ENCODE data around the gene NEDD4.

GRCh38 chr15:55991802-55992768 is 1.3 kb downstream of the NEDD4 start:
- TF ChIP-seq, protein P1, sequence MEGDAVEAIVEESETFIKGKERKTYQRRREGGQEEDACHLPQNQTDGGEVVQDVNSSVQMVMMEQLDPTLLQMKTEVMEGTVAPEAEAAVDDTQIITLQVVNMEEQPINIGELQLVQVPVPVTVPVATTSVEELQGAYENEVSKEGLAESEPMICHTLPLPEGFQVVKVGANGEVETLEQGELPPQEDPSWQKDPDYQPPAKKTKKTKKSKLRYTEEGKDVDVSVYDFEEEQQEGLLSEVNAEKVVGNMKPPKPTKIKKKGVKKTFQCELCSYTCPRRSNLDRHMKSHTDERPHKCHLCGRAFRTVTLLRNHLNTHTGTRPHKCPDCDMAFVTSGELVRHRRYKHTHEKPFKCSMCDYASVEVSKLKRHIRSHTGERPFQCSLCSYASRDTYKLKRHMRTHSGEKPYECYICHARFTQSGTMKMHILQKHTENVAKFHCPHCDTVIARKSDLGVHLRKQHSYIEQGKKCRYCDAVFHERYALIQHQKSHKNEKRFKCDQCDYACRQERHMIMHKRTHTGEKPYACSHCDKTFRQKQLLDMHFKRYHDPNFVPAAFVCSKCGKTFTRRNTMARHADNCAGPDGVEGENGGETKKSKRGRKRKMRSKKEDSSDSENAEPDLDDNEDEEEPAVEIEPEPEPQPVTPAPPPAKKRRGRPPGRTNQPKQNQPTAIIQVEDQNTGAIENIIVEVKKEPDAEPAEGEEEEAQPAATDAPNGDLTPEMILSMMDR (IDR thresholded peaks at IDR 0.05), result no peak
- no peak for TF ChIP-seq TCF7L2 (IDR thresholded peaks at IDR 0.05; ENCODE audit: low read depth, low read length)
- TF ChIP-seq SIN3A (IDR thresholded peaks at IDR 0.05; ENCODE audit: borderline replicate concordance, insufficient read depth, low read depth, low read length), result no peak

Data from Panc1 (cell line).